Right atrium auricular region (tissue), 2 donors: ENCODE measurements around the gene WNT9B. TPM values are rescaled to one million over a fixed set of nuclear protein-coding genes. Genes with fewer than 3 reads are reported as not detected.

Experiments used
- DNase-seq: peaks from one replicate; pipeline ENCODE4 v3.0.0-alpha.2; 2019; ENCODE audit warnings: low spot score
- H3K27ac ChIP-seq, 2 donors: fragments of 200-600 bp; sonication (generic); 1 replicate in 1 of 2; 2 replicates in 1 of 2; pipeline ENCODE4 v1.5.1; 2016 to 2019
- H3K27me3 ChIP-seq, 2 donors: fragments of 200-600 bp; sonication (generic); one replicate each; pipeline versions ENCODE4 v1.5.1 to v1.6.0; 2017 to 2019
- H3K36me3 ChIP-seq: fragments of 200-600 bp; sonication (generic); one replicate; pipeline ENCODE4 v1.5.1; 2016
- H3K4me1 ChIP-seq, 2 donors: fragments of 200-600 bp; sonication (generic); one replicate each; pipeline versions ENCODE4 v1.5.1 to v1.6.0; 2017 to 2019
- H3K4me3 ChIP-seq, 2 donors: fragments of 200-600 bp; sonication (generic); 1 replicate in 1 of 2; 2 replicates in 1 of 2; pipeline ENCODE4 v1.5.1; 2017 to 2019; ENCODE audit warnings: mild to moderate bottlenecking in 1 of 2, moderate library complexity in 1 of 2
- H3K9me3 ChIP-seq, 2 donors: fragments of 200-600 bp; sonication (generic); one replicate each; pipeline ENCODE4 v1.5.1; 2019
- total RNA-seq, 2 donors: library from RNA; depleted of rRNA; stranded (reverse); fragments of >200 nt; gene quantifications; one replicate each; pipeline ENCODE4 v1.1.0, GENCODE V29; 2016
- TF ChIP-seq, protein P1 (sequence below), 2 donors: fragments of 200-600 bp; sonication (generic); IDR thresholded peaks; one replicate each; pipeline ENCODE4 v1.5.1; 2019; ENCODE audit warnings: antibody characterized with exemption in 2 of 2

WNT9B gene
- total RNA-seq, 2 donors from 2014 or later, result 2.4 to 22.1 TPM

DNA sequence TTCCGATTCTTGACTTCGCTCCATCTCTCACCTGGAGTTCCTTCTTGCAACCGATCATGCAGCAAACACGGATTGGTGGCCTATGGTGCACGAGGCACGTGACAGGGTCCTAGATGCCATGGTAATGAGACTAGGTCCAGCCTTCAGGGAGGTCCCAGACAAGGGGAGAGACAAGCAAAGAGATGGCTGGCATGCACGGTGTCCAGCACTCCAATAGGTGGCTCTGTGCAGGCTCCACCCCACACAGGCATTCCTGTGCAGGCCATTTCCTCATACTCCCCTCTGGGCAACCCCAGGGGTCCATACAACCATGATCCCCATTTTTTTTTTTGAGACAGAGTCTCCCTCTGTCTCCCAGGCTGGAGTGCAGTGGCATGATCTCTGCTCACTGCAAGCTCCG lies 31.3 kb downstream of the WNT9B start:
- Histone ChIP-seq H3K36me3 (no peaks in the 10 kb centered on the region), H3K27me3 (no peaks in the 10 kb centered on the region), H3K4me1 (peaks cover 0 to 5% of the 10 kb centered on the region in 2 donors), H3K9me3 (no peaks in the 10 kb centered on the region), H3K4me3 (no peak overlapping the region), H3K27ac (no peak overlapping the region)
- TF ChIP-seq, protein P1, sequence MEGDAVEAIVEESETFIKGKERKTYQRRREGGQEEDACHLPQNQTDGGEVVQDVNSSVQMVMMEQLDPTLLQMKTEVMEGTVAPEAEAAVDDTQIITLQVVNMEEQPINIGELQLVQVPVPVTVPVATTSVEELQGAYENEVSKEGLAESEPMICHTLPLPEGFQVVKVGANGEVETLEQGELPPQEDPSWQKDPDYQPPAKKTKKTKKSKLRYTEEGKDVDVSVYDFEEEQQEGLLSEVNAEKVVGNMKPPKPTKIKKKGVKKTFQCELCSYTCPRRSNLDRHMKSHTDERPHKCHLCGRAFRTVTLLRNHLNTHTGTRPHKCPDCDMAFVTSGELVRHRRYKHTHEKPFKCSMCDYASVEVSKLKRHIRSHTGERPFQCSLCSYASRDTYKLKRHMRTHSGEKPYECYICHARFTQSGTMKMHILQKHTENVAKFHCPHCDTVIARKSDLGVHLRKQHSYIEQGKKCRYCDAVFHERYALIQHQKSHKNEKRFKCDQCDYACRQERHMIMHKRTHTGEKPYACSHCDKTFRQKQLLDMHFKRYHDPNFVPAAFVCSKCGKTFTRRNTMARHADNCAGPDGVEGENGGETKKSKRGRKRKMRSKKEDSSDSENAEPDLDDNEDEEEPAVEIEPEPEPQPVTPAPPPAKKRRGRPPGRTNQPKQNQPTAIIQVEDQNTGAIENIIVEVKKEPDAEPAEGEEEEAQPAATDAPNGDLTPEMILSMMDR (IDR thresholded peaks at IDR 0.05), result no peak
- no peak for DNase-seq

- no peaks in the 10 kb centered on the region for H3K9me3 ChIP-seq
- no peaks in the 10 kb centered on the region for H3K36me3 ChIP-seq
- H3K27ac ChIP-seq, result no peak overlapping the region
- TF ChIP-seq, protein P1 (IDR thresholded peaks at IDR 0.05), result no peak
- no peak overlapping the region for H3K4me3 ChIP-seq
- no peaks in the 10 kb centered on the region for H3K27me3 ChIP-seq
- DNase-seq, result no peak
- H3K4me1 ChIP-seq, result no peaks in the 10 kb centered on the region
These were observed 32.6 kb downstream of the WNT9B start for GRCh38 chr17:46883871-46884520.

DNA sequence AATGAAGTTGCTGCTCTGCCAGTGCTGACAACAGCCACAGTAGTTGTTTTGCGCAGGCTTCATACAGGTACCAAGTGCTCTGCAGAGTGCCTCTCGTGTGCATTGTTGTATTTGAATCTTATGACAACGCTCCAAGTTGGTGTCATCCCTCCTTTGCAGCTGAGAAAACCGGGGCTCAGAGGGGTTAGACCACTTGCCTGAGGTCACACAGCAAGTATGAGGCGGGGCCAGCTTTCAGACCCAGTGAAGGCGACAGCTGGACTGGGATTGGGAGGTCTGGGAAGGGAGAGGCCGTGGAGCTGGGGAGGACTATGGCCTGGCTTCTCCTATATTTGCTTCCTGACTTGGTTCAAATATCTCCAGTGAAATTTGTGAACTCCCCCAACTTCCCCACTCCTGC lies 33.2 kb downstream of the WNT9B start:
- no peak for DNase-seq
- no peaks in the 10 kb centered on the region for H3K4me1 ChIP-seq
- no peaks in the 10 kb centered on the region for H3K36me3 ChIP-seq
- H3K27me3 ChIP-seq, result no peaks in the 10 kb centered on the region
- H3K4me3 ChIP-seq, result no peak overlapping the region
- no peak overlapping the region for H3K27ac ChIP-seq
- TF ChIP-seq, protein P1 (IDR thresholded peaks at IDR 0.05), result no peak
- no peaks in the 10 kb centered on the region for H3K9me3 ChIP-seq

- Histone ChIP-seq H3K4me3 (no peak overlapping the region), H3K9me3 (no peaks in the 10 kb centered on the region), H3K4me1 (no peaks in the 10 kb centered on the region), H3K27me3 (no peaks in the 10 kb centered on the region), H3K36me3 (no peaks in the 10 kb centered on the region), H3K27ac (no peak overlapping the region)
- TF ChIP-seq, protein P1 (IDR thresholded peaks at IDR 0.05), result no peak
- no peak for DNase-seq
These were observed 34.3 kb downstream of the WNT9B start for GRCh38 chr17:46885415-46886309.

DNA sequence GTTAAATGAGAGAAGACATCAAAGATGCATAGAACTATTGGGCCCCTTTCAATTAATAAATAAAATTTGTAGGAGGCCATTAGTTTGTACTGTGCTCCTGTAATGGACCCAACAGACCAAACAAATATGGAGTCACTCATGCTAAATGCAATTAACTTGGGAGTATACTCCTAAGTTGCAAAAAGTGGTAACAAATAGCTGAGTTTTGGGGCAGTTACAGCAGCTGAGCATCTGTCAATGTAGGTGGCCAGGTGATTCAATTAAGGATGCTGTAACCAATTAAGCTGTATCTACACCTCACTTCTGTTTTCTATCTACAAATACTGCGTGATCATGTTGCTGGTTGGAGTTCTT lies 34.9 kb downstream of the WNT9B start:
- DNase-seq, result no peak
- Histone ChIP-seq H3K27me3 (no peaks in the 10 kb centered on the region), H3K9me3 (no peaks in the 10 kb centered on the region)

More for the DNA sequence above, 34.9 kb downstream of the WNT9B start:
- H3K36me3 ChIP-seq, result no peaks in the 10 kb centered on the region
- no peak overlapping the region for H3K4me3 ChIP-seq
- no peaks in the 10 kb centered on the region for H3K4me1 ChIP-seq
- TF ChIP-seq, protein P1 (IDR thresholded peaks at IDR 0.05), result no peak
- no peak overlapping the region for H3K27ac ChIP-seq
